BE2C (cell line): ENCODE results near the gene SPACA9.

Source experiments
- DNase-seq: peaks from one replicate; pipeline ENCODE4 v3.0.0-alpha.2; 2020
- H3K27me3 ChIP-seq: fragments of 250-450 bp; sonication (Bioruptor Pico); 2 replicates; pipeline ENCODE4 v1.5.1; 2020; ENCODE audit warnings: mild to moderate bottlenecking
- H3K36me3 ChIP-seq: fragments of 250-450 bp; sonication (Bioruptor Pico); 2 replicates; pipeline ENCODE4 v1.5.1; 2020; ENCODE audit warnings: mild to moderate bottlenecking
- H3K4me1 ChIP-seq: fragments of 250-450 bp; sonication (Bioruptor Pico); 2 replicates; pipeline ENCODE4 v1.5.1; 2020
- H3K4me3 ChIP-seq: 2 replicates; pipeline ENCODE4 v1.5.1; 2011; ENCODE audit warnings: low read depth, low read length
- H3K9me3 ChIP-seq: fragments of 250-450 bp; sonication (Bioruptor Pico); 2 replicates; pipeline ENCODE4 v1.5.1; 2020
- CTCF ChIP-seq: IDR thresholded peaks from 2 replicates; pipeline ENCODE4 v1.5.1; 2012; ENCODE audit warnings: mild to moderate bottlenecking, low read depth, low read length

SPACA9 gene

DNA sequence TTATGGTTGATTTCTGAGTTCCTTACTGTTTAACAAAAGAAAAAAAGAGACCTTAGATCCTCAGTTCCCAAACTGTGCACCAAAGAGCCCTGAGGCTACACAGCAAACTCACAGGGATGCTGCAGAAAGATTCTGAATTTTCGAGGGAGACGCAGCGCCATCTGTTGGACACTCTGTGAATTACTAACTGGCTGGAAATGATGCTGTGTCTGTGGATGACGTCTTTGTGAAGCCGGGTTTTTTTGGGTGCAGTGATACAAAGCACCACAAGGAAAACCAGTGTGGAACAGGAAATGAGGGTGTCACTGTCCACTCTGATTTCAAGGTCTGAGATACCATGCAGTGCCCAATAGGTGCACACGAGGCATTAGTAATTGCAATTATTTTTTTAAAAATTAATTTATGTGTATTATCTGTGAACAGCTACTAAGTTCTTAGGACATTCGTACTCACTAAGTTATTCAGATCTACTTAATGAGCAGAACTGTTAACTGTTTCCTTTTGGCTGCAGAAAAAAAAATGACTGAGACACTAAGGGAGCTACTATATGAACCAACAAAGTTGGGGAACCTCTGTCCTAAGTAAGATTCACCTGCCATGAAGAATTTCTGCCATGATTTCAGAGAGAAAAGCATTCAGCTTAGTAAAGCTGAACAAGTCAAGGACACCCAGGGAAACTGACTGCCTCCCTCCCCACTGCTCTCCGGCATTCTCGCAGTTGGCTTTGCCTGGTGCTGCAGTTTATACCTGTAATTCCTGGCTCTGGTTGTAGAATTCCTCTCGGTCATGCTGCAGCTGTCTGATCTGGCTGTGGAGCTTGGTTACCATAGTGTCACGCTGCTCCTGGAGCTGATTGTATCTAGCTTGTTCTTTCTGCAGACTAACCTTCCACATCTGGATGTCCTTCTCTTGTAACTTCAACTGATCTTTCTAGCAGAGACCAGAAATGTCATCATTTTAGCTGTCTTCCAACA, 23.4 kb downstream of the SPACA9 start:
- peak; percentile 97 for TF ChIP-seq CTCF
- Histone ChIP-seq H3K4me3 (no peak overlapping the region), H3K36me3 (peaks cover 28% of the 10 kb centered on the region), H3K9me3 (no peaks in the 10 kb centered on the region), H3K27me3 (no peaks in the 10 kb centered on the region), H3K4me1 (no peaks in the 10 kb centered on the region)
- peak; percentile 77 for DNase-seq

DNA sequence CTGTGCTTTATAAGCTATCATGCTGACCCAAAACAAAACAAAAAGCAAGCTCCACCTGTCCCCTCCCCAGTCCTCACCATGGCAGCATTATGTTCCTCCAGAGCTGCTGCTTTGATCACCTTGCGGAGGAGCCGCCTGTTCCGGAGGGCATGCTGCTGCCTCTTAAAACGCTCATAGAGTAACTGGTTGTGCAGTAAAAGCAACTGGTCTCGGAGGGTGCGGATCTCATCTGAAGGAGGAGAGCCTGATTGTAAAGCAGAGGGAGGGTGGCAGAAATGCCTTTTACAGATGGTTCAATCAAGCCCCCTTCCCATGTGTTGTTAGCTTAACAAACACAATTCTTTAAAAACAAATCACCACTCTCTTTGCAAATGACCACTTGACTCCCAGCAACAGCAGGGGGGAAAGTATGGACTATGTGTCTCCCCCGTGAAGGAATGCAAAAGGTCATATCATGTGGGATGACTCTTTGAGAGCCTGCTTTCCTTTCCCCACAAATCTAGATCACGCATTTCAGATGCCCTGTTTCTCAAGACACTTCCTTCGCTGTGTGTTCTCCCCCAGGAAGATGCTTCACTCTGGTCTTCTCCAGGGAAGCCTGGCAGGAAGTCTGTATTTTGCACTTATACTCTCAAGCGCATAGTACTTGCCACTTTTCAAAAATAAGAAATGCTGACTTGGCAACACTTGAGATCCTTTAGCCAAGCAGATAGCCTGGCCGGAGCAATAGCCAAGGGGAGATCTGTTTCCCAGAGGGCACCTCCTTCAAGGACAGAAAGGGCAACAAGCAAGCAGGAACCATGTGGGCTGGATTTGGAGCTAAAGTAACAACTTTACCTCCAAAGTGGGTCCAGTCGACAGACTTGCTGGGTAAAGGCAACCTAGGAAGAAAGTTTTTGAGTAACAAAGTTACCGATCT, 25.1 kb downstream of the SPACA9 start:
- H3K27me3 ChIP-seq, result no peaks in the 10 kb centered on the region
- DNase-seq, result no peak
- H3K9me3 ChIP-seq, result no peaks in the 10 kb centered on the region
- TF ChIP-seq CTCF, result no peak
- no peak overlapping the region for H3K4me3 ChIP-seq
- H3K4me1 ChIP-seq, result no peaks in the 10 kb centered on the region
- peaks cover 23% of the 10 kb centered on the region for H3K36me3 ChIP-seq

DNA sequence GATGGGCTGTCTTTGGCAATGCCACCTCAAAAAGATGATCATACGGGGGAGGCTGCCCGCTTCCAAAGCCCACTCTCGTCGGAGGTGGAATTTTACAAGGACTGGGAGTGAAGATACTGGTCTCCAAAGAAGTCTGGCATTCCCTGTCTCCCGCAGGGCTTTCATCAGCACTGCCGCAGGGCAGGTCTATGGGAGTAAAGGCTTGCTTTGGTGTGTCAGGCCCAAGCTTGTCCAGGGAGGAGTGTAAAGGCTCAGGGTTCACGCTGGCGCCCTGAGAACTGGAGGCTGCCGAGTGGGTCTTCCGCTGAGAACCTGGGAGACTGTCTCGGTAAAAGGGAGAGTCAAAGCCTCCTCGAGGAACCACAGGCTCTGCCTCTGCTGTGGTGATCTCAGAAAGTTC, 27.0 kb downstream of the SPACA9 start:
- Histone ChIP-seq H3K4me3 (no peak overlapping the region), H3K27me3 (no peaks in the 10 kb centered on the region), H3K36me3 (peaks cover 27% of the 10 kb centered on the region), H3K4me1 (no peaks in the 10 kb centered on the region), H3K9me3 (no peaks in the 10 kb centered on the region)
- TF ChIP-seq CTCF, result no peak
- no peak for DNase-seq

DNA sequence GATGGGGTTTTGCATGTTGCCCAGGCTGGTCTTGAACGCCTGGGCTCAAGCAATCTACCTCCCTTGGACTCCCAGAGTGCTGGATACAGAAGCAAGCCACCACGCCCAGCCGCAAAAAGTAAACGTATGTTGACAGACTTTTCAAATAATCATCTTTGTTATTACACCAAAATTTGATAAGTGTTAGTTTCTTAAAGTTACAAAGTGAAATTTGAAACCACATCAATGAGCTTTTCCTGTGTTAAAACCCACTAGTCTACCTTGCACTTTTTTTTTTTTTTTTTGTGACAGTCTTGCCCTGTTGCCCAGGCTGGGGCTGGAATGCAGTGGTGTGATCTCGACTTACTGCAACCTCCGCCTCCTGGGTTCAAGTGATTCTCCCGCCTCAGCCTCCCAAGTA, 29.9 kb downstream of the SPACA9 start:
- Histone ChIP-seq H3K4me3 (no peak overlapping the region), H3K27me3 (no peaks in the 10 kb centered on the region), H3K4me1 (no peaks in the 10 kb centered on the region), H3K9me3 (no peaks in the 10 kb centered on the region), H3K36me3 (peaks cover 29% of the 10 kb centered on the region)
- DNase-seq, result no peak
- TF ChIP-seq CTCF, result no peak

DNA sequence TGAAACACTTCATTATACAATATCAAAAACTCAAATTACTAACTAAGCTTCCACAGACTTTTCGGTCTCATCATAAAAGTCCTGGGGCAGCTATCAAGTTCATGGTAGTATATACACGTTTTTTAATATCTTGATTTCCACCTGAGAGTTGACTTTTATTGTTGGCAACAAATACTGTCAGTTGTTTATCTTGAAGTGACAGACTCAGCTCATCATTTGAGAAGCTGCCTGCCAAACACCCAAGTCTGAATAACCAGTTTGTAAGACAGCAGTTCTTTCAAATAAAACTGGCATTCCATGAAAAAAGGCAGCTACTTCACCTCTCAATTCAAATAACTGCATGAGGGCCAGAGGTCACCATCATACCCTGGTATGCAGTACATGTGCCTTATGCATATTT, 30.6 kb downstream of the SPACA9 start:
- Histone ChIP-seq H3K4me3 (no peak overlapping the region), H3K9me3 (no peaks in the 10 kb centered on the region), H3K4me1 (no peaks in the 10 kb centered on the region), H3K36me3 (peaks cover 29% of the 10 kb centered on the region), H3K27me3 (no peaks in the 10 kb centered on the region)
- DNase-seq, result no peak
- no peak for TF ChIP-seq CTCF
